HepG2 (cell line): ENCODE measurements around the gene MEGF10. TPM values are rescaled to one million over a fixed set of nuclear protein-coding genes. Genes with fewer than 3 reads are reported as not detected.
"Not testable (repeated sequence)": the region's sequence is repeated elsewhere in the genome, so short reads cannot be mapped to it uniquely, and the experiment has no call there.

ENCODE experiments used
- ATAC-seq: fragments of 200-7000 bp; cut with Tn5 transposase; 3 replicates; pipeline ENCODE4 v1.9.1; 2020; ENCODE audit warnings: mild to moderate bottlenecking, moderate library complexity
- BruUV-seq: library from RNA; stranded (reverse); fragments of 400-500 nt; replicated peaks from 2 replicates; lab custom pipeline; 2021; lab: Mats Ljungman, UMichigan
- CTCF ChIA-PET: fragments of 300-600 bp; formaldehyde crosslinking; extraction: SDS; loops from one replicate; lab custom pipeline; 2021; ENCODE audit warnings: low total read pairs, inconsistent platforms, low intra/inter-chr PET ratio; lab: Yijun Ruan, JAX
- POLR2A ChIA-PET: fragments of 350-600 bp; sonication (Branson Sonifier 250); formaldehyde crosslinking; loops from one replicate; lab custom pipeline; 2020; ENCODE audit warnings: antibody characterized with exemption, inconsistent platforms; lab: Yijun Ruan, JAX
- DNase-seq: peaks from one replicate; pipeline ENCODE4 v3.0.0-alpha.2; 2015; ENCODE audit warnings: low spot score
- FAIRE-seq: peaks from 3 replicates; lab custom pipeline; 2011; peaks lifted over from hg19 to GRCh38; lab: Jason Lieb, UNC
- H2AFZ ChIP-seq: one replicate; pipeline ENCODE4 v1.6.1; 2011; ENCODE audit warnings: low read length, inconsistent platforms
- H3K27ac ChIP-seq: fragments of 300-600 bp; 3 replicates; pipeline ENCODE4 v1.8.0; 2011; ENCODE audit warnings: mixed run types, mild to moderate bottlenecking, mixed read lengths, low read length, inconsistent platforms; ENCODE audit not compliant: insufficient read depth; ENCODE audit errors: extremely low read length
- H3K27me3 ChIP-seq, 2 experiments: fragments of 200-600 bp in 1 of 2; 2 replicates in 1 of 2; 3 replicates in 1 of 2; pipeline versions ENCODE4 v1.6.0 to v1.8.0; 2011; ENCODE audit warnings: low read length in 2 of 2, mild to moderate bottlenecking in 2 of 2, moderate library complexity in 2 of 2, inconsistent platforms in 1 of 2; ENCODE audit not compliant: insufficient read depth in 2 of 2, control insufficient read depth in 1 of 2
- H3K36me3 ChIP-seq, 2 experiments: fragments of 200-600 bp in 1 of 2; replicated peaks in 1 of 2; 2 replicates in 1 of 2; 3 replicates in 1 of 2; pipeline versions ENCODE4 v1.5.1 to v1.8.0; 2011; ENCODE audit warnings: low read length in 2 of 2, inconsistent platforms in 1 of 2; ENCODE audit not compliant: insufficient read depth in 2 of 2, control insufficient read depth in 1 of 2
- H3K4me1 ChIP-seq: 2 replicates; pipeline ENCODE4 v1.5.1; 2012; ENCODE audit warnings: low read length, inconsistent platforms; ENCODE audit not compliant: insufficient read depth
- H3K4me2 ChIP-seq: 2 replicates; pipeline ENCODE4 v1.6.0; 2011; ENCODE audit warnings: low read depth, low read length, inconsistent platforms
- H3K4me3 ChIP-seq, 3 experiments: fragments of 200-600 bp in 1 of 3; sonication (generic), shearing (Covaris generic) in 1 of 3; replicated peaks in 1 of 3; 2 replicates each; pipeline ENCODE4 v1.5.1; 2011 to 2016; ENCODE audit warnings: low read length in 3 of 3, inconsistent platforms in 2 of 3, low read depth in 2 of 3, mild to moderate bottlenecking in 2 of 3, control low read depth in 1 of 3, mixed read lengths in 1 of 3; ENCODE audit not compliant: insufficient read depth in 1 of 3
- H3K79me2 ChIP-seq: one replicate; pipeline ENCODE4 v1.6.1; 2011; ENCODE audit warnings: low read length, inconsistent platforms; ENCODE audit not compliant: insufficient read depth
- H3K9ac ChIP-seq: 2 replicates; pipeline ENCODE4 v1.6.0; 2011; ENCODE audit warnings: mild to moderate bottlenecking, low read depth, low read length, inconsistent platforms; ENCODE audit not compliant: insufficient read depth
- H3K9me3 ChIP-seq: 2 replicates; pipeline ENCODE4 v1.5.1; 2012; ENCODE audit warnings: mild to moderate bottlenecking, low read length
- H4K20me1 ChIP-seq: 2 replicates; pipeline ENCODE4 v1.6.0; 2011; ENCODE audit warnings: inconsistent platforms, mild to moderate bottlenecking, low read length, moderate library complexity; ENCODE audit not compliant: insufficient read depth
- DNMT3B ChIP-seq: conservative IDR thresholded peaks from 2 replicates; pipeline ENCODE4 v1.6.1; 2016; ENCODE audit warnings: missing biosample characterization, control low read depth
- KDM5B ChIP-seq: sonication (generic); formaldehyde crosslinking; IDR thresholded peaks from 2 replicates; pipeline ENCODE4 v1.4.0; 2020; ENCODE audit warnings: missing genetic modification reagents, mild to moderate bottlenecking, borderline replicate concordance
- MEF2D ChIP-seq: sonication (generic); formaldehyde crosslinking; IDR thresholded peaks from 2 replicates; pipeline ENCODE4 v1.5.1; 2020; ENCODE audit warnings: mild to moderate bottlenecking, missing genetic modification reagents
- SMAD9 ChIP-seq: sonication (generic); formaldehyde crosslinking; IDR thresholded peaks from 2 replicates; pipeline ENCODE4 v1.5.1; 2020; ENCODE audit warnings: mild to moderate bottlenecking, missing genetic modification reagents
- ZFAT ChIP-seq: sonication (generic); formaldehyde crosslinking; conservative IDR thresholded peaks from 2 replicates; pipeline ENCODE4 v1.8.1; 2023; ENCODE audit warnings: missing genetic modification reagents, inconsistent platforms
- ZNF547 ChIP-seq: sonication (generic); formaldehyde crosslinking; IDR thresholded peaks from 2 replicates; pipeline ENCODE4 v1.5.1; 2020; ENCODE audit warnings: mild to moderate bottlenecking, missing genetic modification reagents
- ZNF564 ChIP-seq: sonication (generic); formaldehyde crosslinking; IDR thresholded peaks from 2 replicates; pipeline ENCODE4 v1.8.1; 2023; ENCODE audit warnings: mild to moderate bottlenecking, missing genetic modification reagents
- ZSCAN12 ChIP-seq: sonication (generic); formaldehyde crosslinking; IDR thresholded peaks from 2 replicates; pipeline ENCODE4 v1.9.0; 2021; ENCODE audit warnings: mild to moderate bottlenecking, missing genetic modification reagents
- ZSCAN22 ChIP-seq: sonication (generic); formaldehyde crosslinking; IDR thresholded peaks from 2 replicates; pipeline ENCODE4 v1.4.0; 2020; ENCODE audit warnings: mild to moderate bottlenecking, missing genetic modification reagents
- WGBS: methylation state at CpG from one replicate; pipeline ENCODE4 v1.1.6; 2017; ENCODE audit warnings: low lambda C conversion rate; 5-methylcytosine and 5-hydroxymethylcytosine counted together
- in situ Hi-C: cut with HindIII; loops from 2 replicates; pipeline ENCODE4 v1.10.0; 2017; ENCODE audit warnings: low pct_unique_long_range_greater_than_20kb; ENCODE audit not compliant: extremely low pct_ligation_motif_present
- intact Hi-C: fragments of 100-400 bp; cut with micrococcal nuclease; formaldehyde crosslinking; loops from one replicate; pipeline ENCODE4 v1.10.0; 2022; ENCODE audit not compliant: unreplicated experiment
- polyA plus RNA-seq, 8 experiments: library from polyadenylated mRNA; depleted of rRNA in 3 of 8; stranded (reverse) in 7 of 8; unstranded in 1 of 8; fragments of >200 nt; fragmentation: Illumina TruSeq in 4 of 8; extraction: Trizol in 4 of 8; gene quantifications; 2 replicates each; pipeline versions ENCODE4 v1.2.1 to v1.2.3, GENCODE V29; 2011 to 2016; ENCODE audit warnings: low read depth in 4 of 8, missing spikeins in 1 of 8, mixed read lengths in 1 of 8; ENCODE audit not compliant: insufficient read depth in 1 of 8
- total RNA-seq, 5 experiments: library from RNA; depleted of rRNA; stranded (reverse); fragments of >200 nt; fragmentation: Illumina TruSeq; extraction: Trizol; gene quantifications; 2 replicates each; pipeline ENCODE4 v1.2.3, GENCODE V29; 2016; ENCODE audit warnings: low read depth in 1 of 5
- TF ChIP-seq, protein P1 (sequence below): sonication (generic); formaldehyde crosslinking; IDR thresholded peaks from 2 replicates; pipeline ENCODE4 v1.5.0; 2020; ENCODE audit warnings: missing genetic modification reagents
- TF ChIP-seq, protein P2 (sequence below): sonication (generic); formaldehyde crosslinking; IDR thresholded peaks from 2 replicates; pipeline ENCODE4 v1.5.0; 2020; ENCODE audit warnings: mild to moderate bottlenecking, low read depth, missing genetic modification reagents, borderline replicate concordance
- TF ChIP-seq, protein P3 (sequence below): sonication (generic); formaldehyde crosslinking; IDR thresholded peaks from 2 replicates; pipeline ENCODE4 v1.8.1; 2023; ENCODE audit warnings: mild to moderate bottlenecking, missing genetic modification reagents, borderline replicate concordance

Gene MEGF10
- total and polyA plus RNA-seq, 2 of the 13 experiments (the other 11 are each of a cell fraction or from before 2014, with no cell fraction given): not detected

DNA sequence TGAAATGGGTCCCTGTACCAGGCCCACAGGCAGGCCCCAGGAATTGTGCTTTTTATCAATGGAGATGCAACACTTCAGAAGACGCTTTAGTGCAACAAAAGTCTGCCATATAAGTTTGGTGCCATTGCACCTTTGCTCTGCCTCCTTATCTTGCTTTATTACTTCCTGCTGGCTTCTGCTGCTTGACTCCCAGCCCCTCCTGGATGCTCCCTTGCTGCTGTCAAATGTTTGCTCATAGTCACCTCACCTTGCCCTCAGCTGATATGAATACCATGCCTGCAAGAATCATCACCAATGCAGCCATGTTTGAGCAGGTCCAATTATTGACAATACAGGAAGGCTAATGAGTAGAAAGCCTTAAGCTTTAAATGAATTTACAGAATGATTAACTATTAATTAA is 25.4 kb downstream of the MEGF10 start:
- ChIA-PET POLR2A (no interaction called here), CTCF (no interaction called here)
- intact Hi-C loops (no loop called here), in situ Hi-C loops (loop anchor here (10.0 kb wide), 1 partner anchor 661 kb away; no protein-coding TSS in a partner anchor)
- no peaks in the 10 kb centered on the region for H3K36me3 ChIP-seq
- no peaks in the 10 kb centered on the region for H4K20me1 ChIP-seq
- H3K4me3 ChIP-seq: no peak overlapping the region
- DNase-seq (no peak), ATAC-seq (no peak), FAIRE-seq (no peak)
- no peaks in the 10 kb centered on the region for H3K27me3 ChIP-seq
- no peaks in the 10 kb centered on the region for H3K4me1 ChIP-seq
- H3K9me3 ChIP-seq: no peaks in the 10 kb centered on the region
- BruUV-seq: no TSS peak
- WGBS: no CpG with 5 or more reads among the region's 1 CpG
- H3K4me2 ChIP-seq: no peak overlapping the region
- TF ChIP-seq ZSCAN12 (CRISPR knock-in tag): no peak
- no peak for TF ChIP-seq ZNF564 (CRISPR knock-in tag)
- no peak for TF ChIP-seq KDM5B (CRISPR knock-in tag)
- no peak for TF ChIP-seq SMAD9 (CRISPR knock-in tag)
- TF ChIP-seq MEF2D (CRISPR knock-in tag): no peak
- TF ChIP-seq DNMT3B: no peak
- TF ChIP-seq ZSCAN22: no peak
- no peak for TF ChIP-seq ZFAT (CRISPR knock-in tag)
- TF ChIP-seq, protein P1, sequence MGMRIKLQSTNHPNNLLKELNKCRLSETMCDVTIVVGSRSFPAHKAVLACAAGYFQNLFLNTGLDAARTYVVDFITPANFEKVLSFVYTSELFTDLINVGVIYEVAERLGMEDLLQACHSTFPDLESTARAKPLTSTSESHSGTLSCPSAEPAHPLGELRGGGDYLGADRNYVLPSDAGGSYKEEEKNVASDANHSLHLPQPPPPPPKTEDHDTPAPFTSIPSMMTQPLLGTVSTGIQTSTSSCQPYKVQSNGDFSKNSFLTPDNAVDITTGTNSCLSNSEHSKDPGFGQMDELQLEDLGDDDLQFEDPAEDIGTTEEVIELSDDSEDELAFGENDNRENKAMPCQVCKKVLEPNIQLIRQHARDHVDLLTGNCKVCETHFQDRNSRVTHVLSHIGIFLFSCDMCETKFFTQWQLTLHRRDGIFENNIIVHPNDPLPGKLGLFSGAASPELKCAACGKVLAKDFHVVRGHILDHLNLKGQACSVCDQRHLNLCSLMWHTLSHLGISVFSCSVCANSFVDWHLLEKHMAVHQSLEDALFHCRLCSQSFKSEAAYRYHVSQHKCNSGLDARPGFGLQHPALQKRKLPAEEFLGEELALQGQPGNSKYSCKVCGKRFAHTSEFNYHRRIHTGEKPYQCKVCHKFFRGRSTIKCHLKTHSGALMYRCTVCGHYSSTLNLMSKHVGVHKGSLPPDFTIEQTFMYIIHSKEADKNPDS (CRISPR knock-in tag): no peak
- no peak for TF ChIP-seq ZNF547 (CRISPR knock-in tag)
- TF ChIP-seq, protein P2, sequence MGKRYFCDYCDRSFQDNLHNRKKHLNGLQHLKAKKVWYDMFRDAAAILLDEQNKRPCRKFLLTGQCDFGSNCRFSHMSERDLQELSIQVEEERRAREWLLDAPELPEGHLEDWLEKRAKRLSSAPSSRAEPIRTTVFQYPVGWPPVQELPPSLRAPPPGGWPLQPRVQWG (CRISPR knock-in tag): no peak
- TF ChIP-seq, protein P3, sequence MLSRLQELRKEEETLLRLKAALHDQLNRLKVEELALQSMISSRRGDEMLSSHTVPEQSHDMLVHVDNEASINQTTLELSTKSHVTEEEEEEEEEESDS (CRISPR knock-in tag): no peak
- no peak overlapping the region for H2AFZ ChIP-seq
- no peaks in the 10 kb centered on the region for H3K79me2 ChIP-seq
- H3K9ac ChIP-seq: no peak overlapping the region
- H3K27ac ChIP-seq: no peak overlapping the region

DNA sequence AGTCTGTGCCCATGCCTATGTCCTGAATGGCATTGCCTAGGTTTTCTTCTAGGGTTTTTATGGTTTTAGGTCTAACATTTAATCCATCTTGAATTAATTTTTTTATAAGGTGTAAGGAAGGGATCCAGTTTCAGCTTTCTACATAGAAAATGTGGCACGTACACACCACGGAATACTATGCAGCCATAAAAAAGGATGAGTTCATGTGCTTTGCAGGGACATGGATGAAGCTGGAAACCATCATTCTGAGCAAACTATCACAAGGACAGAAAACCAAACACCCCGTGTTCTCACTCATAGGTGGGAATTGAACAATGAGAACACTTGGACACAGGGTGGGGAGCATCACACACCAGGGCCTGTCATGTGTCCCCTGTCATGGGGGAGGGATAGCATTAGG is 26.8 kb downstream of the MEGF10 start:
- DNase-seq, H3K4me2 ChIP-seq, H3K9me3 ChIP-seq, ATAC-seq, H2AFZ ChIP-seq, H3K36me3 ChIP-seq, H3K79me2 ChIP-seq, H3K9ac ChIP-seq, H3K27me3 ChIP-seq, POLR2A ChIA-PET, H3K27ac ChIP-seq, FAIRE-seq, intact Hi-C loops, H4K20me1 ChIP-seq, CTCF ChIA-PET, H3K4me3 ChIP-seq, H3K4me1 ChIP-seq, BruUV-seq: not testable (repeated sequence)
- WGBS: 4% methylated on average over 3 of the region's 3 CpGs
- in situ Hi-C loops: loop anchor here (10.0 kb wide), 1 partner anchor 663 kb away; no protein-coding TSS in a partner anchor
